Measurements from ENCODE around the gene ANKRD65. TPM values are rescaled to one million over a fixed set of nuclear protein-coding genes. Genes with fewer than 3 reads are reported as not detected.
A peak's percentile ranks its signal among the peaks of the same experiment; 100 is the strongest.
"Not testable (repeated sequence)": the region's sequence is repeated elsewhere in the genome, so short reads cannot be mapped to it uniquely, and the experiment has no call there.

Gene ANKRD65
- total RNA-seq, 2 donors from 2014 or later = 11.2 to 15.5 TPM

GRCh38 chr1:1411626-1412025 lies 9.4 kb downstream of the ANKRD65 start:
- no peak for TF ChIP-seq POLR2A (IDR thresholded peaks at IDR 0.05)
- no peak for TF ChIP-seq CTCF (IDR thresholded peaks at IDR 0.05)
- H3K27ac ChIP-seq = no peak overlapping the region
- no peaks in the 10 kb centered on the region for H3K9me3 ChIP-seq
- intact Hi-C loops (cut with DNase I) = no loop called here
- peaks cover 26% of the 10 kb centered on the region for H3K4me1 ChIP-seq
- ATAC-seq (no peak), DNase-seq (no peak)
- 89 to 94% methylated on average over 10 to 13 of the region's 13 CpGs for WGBS, 2 donors
- H3K36me3 ChIP-seq (replicated peaks in 1 of 2; ENCODE audit: insufficient read depth in 1 of 2, low read depth in 2 of 2) = no peaks in the 10 kb centered on the region
- no peak overlapping the region for H3K4me3 ChIP-seq
- no peaks in the 10 kb centered on the region for H3K27me3 ChIP-seq

GRCh38 chr1:1410238-1410637 lies 10.8 kb downstream of the ANKRD65 start:
- intact Hi-C loops (cut with DNase I); H3K36me3 ChIP-seq (replicated peaks in 1 of 2; ENCODE audit: insufficient read depth in 1 of 2, low read depth in 2 of 2); H3K27ac ChIP-seq; DNase-seq; H3K9me3 ChIP-seq; H3K4me3 ChIP-seq; H3K27me3 ChIP-seq; ATAC-seq: not testable (repeated sequence)
- 70 to 81% methylated on average over 8 of the region's 8 CpGs for WGBS, 2 donors
- peaks cover 34% of the 10 kb centered on the region for H3K4me1 ChIP-seq

GRCh38 chr1:1407636-1408318 lies 13.3 kb downstream of the ANKRD65 start:
- no peaks in the 10 kb centered on the region for H3K27me3 ChIP-seq
- H3K4me3 ChIP-seq = peak overlapping the region; percentile 98 to 99
- intact Hi-C loops (cut with DNase I) = no loop called here
- no peak for TF ChIP-seq POLR2A (IDR thresholded peaks at IDR 0.05)
- TF ChIP-seq CTCF (IDR thresholded peaks at IDR 0.05) = peak in 2 of 7 experiments; percentile 17 to 28
- peak overlapping the region; percentile 33 to 89 (median 72) for H3K27ac ChIP-seq
- peaks cover 38% of the 10 kb centered on the region for H3K4me1 ChIP-seq
- no peaks in the 10 kb centered on the region for H3K9me3 ChIP-seq
- DNase-seq (no peak), ATAC-seq (peak; percentile 10)
- peaks cover 0 to 5% of the 10 kb centered on the region in 2 donors for H3K36me3 ChIP-seq (replicated peaks in 1 of 2; ENCODE audit: insufficient read depth in 1 of 2, low read depth in 2 of 2)
- whole genome bisulfite sequencing, 2 donors = 8 to 19% methylated on average over 21 to 37 of the region's 41 CpGs

GRCh38 chr1:1406821-1407635 lies 14.0 kb downstream of the ANKRD65 start, which contains the start of gene MRPL20:
TSS of gene MRPL20 (minus strand) at chr1:1407293. CDS start at chr1:1407217, 76 bp downstream.
- DNase-seq (peak; percentile 92 to 94 (median 94)), ATAC-seq (peak; percentile 96)
- Histone ChIP-seq H3K36me3 (replicated peaks in 1 of 2; ENCODE audit: insufficient read depth in 1 of 2, low read depth in 2 of 2) (peaks cover 0 to 5% of the 10 kb centered on the region in 2 donors), H3K4me1 (peaks cover 38% of the 10 kb centered on the region), H3K4me3 (peak within 1 kb of the TSS; percentile 98 to 99), H3K27ac (peak within 1 kb of the TSS; percentile 40 to 89 (median 72)), H3K27me3 (no peaks in the 10 kb centered on the region), H3K9me3 (no peaks in the 10 kb centered on the region)
- intact Hi-C loops (cut with DNase I) = no loop called here
- no peak for TF ChIP-seq CTCF (IDR thresholded peaks at IDR 0.05)
- peak; percentile 65 to 86 (median 82) for TF ChIP-seq POLR2A (IDR thresholded peaks at IDR 0.05)
- WGBS, 2 donors = 0 to 1% methylated on average over 12 to 98 of the region's 98 CpGs

- Histone ChIP-seq H3K27ac (peak overlapping the region; percentile 40 to 89 (median 72)), H3K36me3 (replicated peaks in 1 of 2; ENCODE audit: insufficient read depth in 1 of 2, low read depth in 2 of 2) (peaks cover 0 to 5% of the 10 kb centered on the region in 2 donors), H3K4me1 (peaks cover 41% of the 10 kb centered on the region), H3K9me3 (no peaks in the 10 kb centered on the region), H3K4me3 (peak overlapping the region; percentile 98 to 99), H3K27me3 (no peaks in the 10 kb centered on the region)
- intact Hi-C loops (cut with DNase I) = no loop called here
- TF ChIP-seq CTCF (IDR thresholded peaks at IDR 0.05) (no peak), POLR2A (IDR thresholded peaks at IDR 0.05) (no peak)
- 32 to 43% methylated on average over 40 to 41 of the region's 43 CpGs for WGBS, 2 donors
- ATAC-seq (no peak), DNase-seq (no peak)
Observed at GRCh38 chr1:1406101-1406820, 14.8 kb downstream of the ANKRD65 start.

Data from body of pancreas (tissue), 4 donors.